GM21786 (cell line): Measurements from ENCODE around the gene STEAP4.
"Not testable (repeated sequence)": the region's sequence is repeated elsewhere in the genome, so short reads cannot be mapped to it uniquely, and the experiment has no call there.

Experiments
- ATAC-seq: cut with Tn5 transposase; IDR thresholded peaks from one replicate; pipeline ENCODE4 v1.9.1; 2021; ENCODE audit not compliant: unreplicated experiment

Gene STEAP4

DNA sequence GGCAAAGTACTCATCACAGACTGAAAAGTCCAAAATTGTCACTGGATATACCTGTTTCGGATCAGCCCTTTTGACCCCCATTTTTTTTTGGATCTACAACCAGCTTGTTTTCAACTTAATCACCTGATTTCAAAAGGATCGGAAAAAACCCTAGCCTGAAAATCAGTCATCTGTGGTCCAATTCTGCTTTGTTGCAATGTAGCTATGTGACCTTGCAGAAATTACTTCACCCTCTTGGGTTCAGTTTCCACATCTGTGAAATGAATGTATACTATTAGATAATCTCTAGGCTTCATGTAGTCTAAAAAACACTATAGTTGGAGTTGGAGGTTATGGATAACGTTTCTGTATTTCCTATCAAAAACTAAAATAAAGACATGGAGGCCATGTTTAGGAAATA is 37.1 kb downstream of the STEAP4 start:
- no peak for ATAC-seq

DNA sequence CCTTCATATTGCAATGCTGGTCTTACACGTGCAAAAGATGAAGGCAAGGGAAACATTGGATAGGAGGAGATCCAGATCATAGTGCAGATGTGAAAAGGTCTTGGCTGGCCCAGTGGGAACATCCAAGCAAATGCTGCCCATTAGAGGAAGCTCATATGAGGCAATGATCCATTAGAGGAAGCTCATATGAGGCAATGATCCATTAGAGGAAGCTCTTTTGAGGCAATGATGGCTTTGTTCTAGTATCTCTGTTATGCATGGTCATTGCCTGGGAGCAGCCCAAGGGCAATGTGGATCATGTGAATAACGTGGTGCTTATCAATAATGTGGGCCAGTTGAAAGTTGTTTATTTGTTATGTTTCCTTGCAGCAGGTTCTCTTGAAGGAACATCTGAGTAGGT is 37.8 kb downstream of the STEAP4 start:
- no peak for ATAC-seq

DNA sequence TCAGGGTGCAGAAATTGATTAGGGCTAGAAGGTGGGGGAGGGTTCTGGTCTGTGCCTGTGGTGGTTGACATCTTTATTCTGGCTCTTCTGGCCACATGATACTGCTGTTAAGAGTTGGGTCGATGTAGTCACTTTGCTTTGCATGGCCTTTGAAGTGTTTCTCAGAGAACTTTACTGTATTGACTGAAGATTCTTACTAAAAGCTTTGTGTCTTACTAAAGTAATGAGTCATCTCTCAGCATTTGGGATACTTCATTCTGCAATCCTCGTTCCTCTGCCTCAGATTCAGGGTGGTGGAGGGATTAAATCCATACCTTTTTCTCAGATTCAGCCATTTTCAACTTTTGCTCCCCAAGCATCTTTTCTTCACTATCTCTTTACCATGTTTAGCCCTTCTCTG is 38.6 kb downstream of the STEAP4 start:
- no peak for ATAC-seq

- no peak for ATAC-seq
These were observed 39.3 kb downstream of the STEAP4 start for GRCh38 chr7:88267421-88267820.

- ATAC-seq = not testable (repeated sequence)
These were observed 41.7 kb downstream of the STEAP4 start for GRCh38 chr7:88264987-88265386.

DNA sequence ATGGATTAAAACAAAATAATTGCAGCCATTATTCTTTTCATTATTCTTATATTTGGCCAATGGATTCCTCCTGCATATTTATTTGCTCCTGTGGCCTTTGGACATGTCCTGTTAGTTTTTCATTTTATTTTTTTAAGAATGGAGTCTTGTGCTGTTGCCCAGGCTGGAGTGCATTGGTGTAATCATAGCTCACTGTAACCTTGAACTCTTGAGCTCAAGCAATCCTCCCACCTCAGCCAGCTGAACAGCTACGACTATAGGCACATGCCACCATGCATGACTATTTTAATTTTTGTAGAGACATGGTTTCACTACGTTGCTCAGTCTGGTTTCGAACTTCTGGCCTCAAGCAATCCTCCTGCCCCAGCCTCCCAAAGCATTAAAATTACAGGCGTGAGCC is 44.1 kb downstream of the STEAP4 start:
- no peak for ATAC-seq

- ATAC-seq = no peak
These were observed 46.0 kb downstream of the STEAP4 start for GRCh38 chr7:88260719-88261118.

DNA sequence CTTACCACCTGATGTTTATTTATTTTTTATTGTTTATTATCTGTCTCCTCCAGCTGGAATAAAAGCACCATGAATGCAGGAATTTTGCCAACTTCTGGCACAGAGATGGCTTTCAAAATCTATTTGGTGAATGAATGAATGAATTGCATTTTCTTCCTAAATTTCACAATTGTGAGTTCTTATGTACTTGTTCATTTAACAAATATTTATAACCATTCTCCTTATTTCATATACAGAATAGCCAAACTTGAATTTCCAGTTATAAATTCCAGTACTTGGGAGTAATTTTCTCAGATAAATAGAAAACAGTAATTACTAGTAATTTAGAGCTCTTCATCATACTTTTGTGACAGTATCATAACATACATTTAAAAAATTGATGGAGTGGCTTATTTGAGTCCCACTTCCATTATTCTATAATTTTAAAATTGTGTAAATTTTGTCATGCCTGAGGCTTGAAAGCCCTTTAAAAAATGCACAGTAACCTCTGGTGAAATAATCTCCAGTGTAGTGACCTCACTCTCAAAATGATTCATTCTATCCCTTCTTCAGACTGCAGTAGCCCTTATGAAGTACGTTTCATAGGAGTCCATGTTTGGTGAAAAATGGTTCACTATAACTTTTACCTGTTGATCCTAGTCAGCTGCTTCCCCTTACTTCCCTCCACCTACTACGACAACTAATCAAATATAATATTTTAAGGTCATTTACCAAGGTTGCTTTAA is 46.9 kb downstream of the STEAP4 start:
- no peak for ATAC-seq

DNA sequence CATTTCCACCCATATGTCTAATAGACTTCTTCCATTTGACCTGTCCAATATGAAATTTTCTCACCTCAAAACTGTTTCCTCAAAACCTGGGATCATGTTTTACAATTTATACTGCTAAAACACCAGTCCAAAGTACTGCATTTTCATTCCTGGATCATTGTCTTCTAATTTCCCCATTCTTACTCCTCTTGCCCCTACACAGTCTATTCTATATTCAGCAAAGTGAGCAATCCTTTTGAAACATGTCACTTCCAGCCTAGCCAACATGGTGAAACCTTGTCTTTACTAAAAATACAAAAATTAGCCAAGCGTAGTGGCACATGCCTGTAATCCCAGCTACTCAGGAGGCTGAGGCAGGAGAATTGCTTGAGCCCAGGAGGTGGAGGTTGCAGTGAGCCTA is 48.4 kb downstream of the STEAP4 start:
- ATAC-seq = not testable (repeated sequence)

DNA sequence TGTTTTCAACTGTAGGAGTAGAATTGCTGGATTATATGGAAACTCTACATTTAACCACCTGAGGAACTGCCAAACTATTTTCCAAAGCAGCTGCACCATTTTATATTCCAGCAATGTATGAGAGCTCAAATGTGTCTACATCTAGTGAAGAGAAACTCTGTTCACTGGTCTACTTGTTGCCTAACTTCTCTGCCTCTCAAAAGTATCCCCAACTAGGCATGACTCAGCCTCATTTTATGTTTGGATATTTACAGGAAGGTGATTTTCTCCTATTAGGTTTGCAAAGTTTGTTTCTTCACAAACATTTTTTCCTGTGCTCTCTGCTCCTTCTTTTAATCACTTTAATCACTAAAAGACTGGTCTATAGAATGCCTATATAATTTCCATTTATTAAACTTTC is 49.8 kb downstream of the STEAP4 start:
- ATAC-seq = no peak

DNA sequence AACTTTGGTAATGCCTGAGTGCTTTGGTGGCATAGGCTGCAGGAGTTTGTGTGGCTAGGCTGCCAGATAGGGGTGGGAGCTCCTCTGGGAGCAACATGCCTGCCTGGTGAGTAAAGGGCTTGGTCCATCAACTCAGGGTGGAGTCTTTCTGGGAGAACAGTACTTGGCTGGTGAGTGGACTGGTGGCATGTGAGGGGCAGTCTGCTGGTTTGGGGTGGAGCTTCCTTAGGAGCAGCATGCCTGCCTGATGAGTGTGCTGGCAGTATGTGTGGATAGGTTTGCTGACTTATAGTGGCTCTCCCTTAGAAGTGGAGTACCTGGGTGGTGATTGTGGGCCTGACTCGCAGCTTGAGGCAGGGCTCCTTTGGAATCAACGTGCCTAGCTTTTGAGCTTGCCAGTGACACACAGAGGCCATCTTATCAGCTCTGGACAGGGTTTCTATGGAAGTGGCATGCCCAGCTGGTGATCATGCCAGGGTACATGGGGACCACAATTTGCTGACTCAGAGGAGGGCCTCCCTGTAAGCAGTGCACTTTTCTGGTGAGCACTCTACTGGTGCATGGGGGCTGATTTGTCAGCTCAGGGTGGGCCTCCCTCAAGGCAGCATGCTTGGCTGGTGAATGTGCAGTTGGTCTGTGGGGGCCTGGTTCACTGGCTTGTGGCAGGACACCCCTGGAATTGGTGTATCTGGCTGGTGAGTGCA is 51.8 kb downstream of the STEAP4 start:
- no peak for ATAC-seq

GRCh38 chr7:88253640-88254039 is 53.1 kb downstream of the STEAP4 start:
- ATAC-seq = no peak

GRCh38 chr7:88244258-88244657 is 62.4 kb downstream of the STEAP4 start:
- ATAC-seq = no peak

- ATAC-seq = peak; percentile 84
These were observed 63.3 kb downstream of the STEAP4 start for GRCh38 chr7:88243345-88243909.

GRCh38 chr7:88239852-88240251 is 66.8 kb downstream of the STEAP4 start:
- no peak for ATAC-seq

- no peak for ATAC-seq
These were observed 72.9 kb downstream of the STEAP4 start for GRCh38 chr7:88233828-88234227.

- ATAC-seq = no peak
These were observed 76.0 kb downstream of the STEAP4 start for GRCh38 chr7:88230646-88231045.

DNA sequence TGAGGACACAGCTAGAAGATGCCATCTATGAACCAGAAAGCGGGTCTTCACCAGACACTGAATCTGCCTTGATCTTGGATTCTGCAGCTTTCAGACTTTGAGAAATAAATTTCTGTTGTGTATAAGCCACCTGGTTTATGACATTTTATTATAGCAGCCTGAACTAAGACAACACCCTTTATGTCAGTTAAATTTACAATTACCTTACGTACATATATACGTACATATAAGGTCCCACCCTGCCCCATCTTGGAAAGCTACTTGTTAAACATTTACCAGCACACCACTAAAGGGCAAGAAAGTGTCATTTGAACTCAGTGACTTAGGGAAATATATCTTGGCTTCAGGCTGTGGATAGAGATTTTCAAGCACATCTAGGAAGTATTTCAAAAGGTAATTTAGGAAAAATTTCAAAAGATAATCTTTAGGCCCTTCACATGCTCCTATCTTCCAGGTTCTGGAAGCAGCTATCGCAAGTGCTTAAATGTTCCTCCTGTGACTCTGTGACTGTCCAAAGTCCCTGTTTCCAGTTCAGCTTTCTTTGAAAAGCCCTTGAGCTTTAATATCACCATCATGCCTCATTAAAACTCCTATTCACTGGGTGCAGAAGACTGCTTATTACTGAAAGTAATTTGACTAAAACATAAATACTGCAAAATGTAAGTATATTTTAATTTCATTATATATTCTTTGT is 77.2 kb downstream of the STEAP4 start:
- no peak for ATAC-seq

DNA sequence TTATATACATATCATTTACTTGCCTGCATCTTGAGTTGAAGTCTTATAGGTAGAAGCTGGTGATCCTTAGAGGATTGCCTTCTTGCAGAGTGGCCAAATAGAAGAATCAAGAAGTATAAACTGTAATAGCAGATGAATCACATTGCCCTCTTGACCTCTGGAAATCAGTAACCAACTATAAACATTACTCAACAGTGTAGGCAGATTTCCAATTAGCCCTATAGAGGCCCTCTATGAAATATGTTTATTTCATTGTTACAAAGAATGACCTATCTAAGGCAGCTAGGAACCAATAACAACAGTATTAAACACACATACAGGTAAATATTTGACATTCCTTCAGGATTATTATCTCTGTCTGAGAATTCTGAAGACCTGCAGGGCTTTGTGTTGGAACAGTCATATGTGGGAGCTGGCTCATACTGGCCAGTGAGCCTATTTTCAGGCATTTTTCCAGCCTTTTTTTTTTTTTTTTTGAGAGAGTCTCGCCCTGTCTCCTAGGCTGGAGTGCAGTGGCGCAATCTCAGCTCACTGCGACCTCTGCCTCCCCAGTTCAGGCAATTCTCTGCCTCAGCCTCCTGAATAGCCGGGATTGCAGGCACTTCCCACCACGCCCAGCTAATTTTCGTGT is 79.7 kb downstream of the STEAP4 start:
- no peak for ATAC-seq

GRCh38 chr7:88226201-88226600 is 80.5 kb downstream of the STEAP4 start:
- ATAC-seq = no peak

DNA sequence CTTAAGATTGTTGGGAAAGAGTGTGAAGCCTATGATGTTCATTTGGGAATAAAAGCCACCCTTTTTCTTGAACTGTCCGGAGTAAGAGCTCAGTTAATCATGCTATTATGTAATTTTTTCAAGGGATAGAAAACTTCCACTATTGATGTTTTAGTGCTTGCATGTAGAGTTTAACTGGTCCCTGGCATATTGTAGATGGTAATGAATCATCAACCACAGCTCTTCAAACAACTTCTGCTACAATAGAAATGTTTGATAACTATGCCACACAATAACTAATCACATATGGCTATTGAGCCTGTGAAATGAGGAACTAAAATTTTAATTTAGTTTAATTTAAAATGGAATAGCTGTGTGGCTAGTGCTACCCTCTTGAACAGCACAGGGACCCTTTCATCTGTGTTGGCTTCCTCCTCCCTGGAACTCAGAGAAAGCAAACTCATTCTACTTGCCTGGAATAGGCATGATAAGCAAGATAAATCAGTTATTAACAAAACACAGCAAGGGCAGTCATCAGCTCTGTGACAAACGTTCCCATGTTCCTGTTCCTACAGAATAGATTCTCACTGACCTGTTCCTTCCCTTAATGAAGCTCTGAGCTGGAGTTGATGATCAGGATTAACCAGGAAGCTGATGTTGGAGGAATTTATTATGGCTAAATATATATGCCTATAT is 82.0 kb downstream of the STEAP4 start:
- ATAC-seq = no peak
